ENCODE measurements around the gene LRRC73. TPM values are rescaled to one million over a fixed set of nuclear protein-coding genes. Genes with fewer than 3 reads are reported as not detected.
"Not testable (repeated sequence)": the region's sequence is repeated elsewhere in the genome, so short reads cannot be mapped to it uniquely, and the experiment has no call there.

The LRRC73 gene
- polyA plus RNA-seq (ENCODE audit: insufficient read length in 10 of 10), result under 1 TPM; 0.10 to 0.26 (median 0.15) TPM
- long read RNA-seq, donor 1, result 0 reads
- long read RNA-seq, donor 2, result 0 reads
- long read RNA-seq, donor 3, result 0 reads
- long read RNA-seq, donor 4, result 0 reads
- long read RNA-seq, donor 5, result 0 reads
- long read RNA-seq, donor 6, result 0 reads
- long read RNA-seq, donor 7, partial matches to known transcripts, result 0 of 1 reads
- long read RNA-seq, donor 7, other reads (novel, unspliced or antisense), result 0 of 1 reads
- long read RNA-seq, donor 8, result 0 reads
- long read RNA-seq, donor 9, result 0 reads

- peak; percentile 62 to 93 (median 82) for DNase-seq
These were observed at the start of gene LRRC73 for GRCh38 chr6:43509984-43510826. TSS of gene LRRC73 (minus strand) at chr6:43510346. CDS start at chr6:43509785, 561 bp downstream.

GRCh38 chr6:43559328-43559727, 49.2 kb upstream of the LRRC73 start:
- no peak for DNase-seq

- not testable (repeated sequence) for DNase-seq
These were observed 47.5 kb upstream of the LRRC73 start for GRCh38 chr6:43557620-43558019.

GRCh38 chr6:43547222-43547621, 37.1 kb upstream of the LRRC73 start:
- DNase-seq, result no peak

- DNase-seq, result no peak
These were observed 34.3 kb upstream of the LRRC73 start for GRCh38 chr6:43544461-43544860.

GRCh38 chr6:43541774-43542471, 31.8 kb upstream of the LRRC73 start:
- no peak for DNase-seq

- DNase-seq, result no peak
These were observed 30.4 kb upstream of the LRRC73 start for GRCh38 chr6:43540507-43540906.

GRCh38 chr6:43539409-43539808, 29.3 kb upstream of the LRRC73 start:
- not testable (repeated sequence) for DNase-seq

- not testable (repeated sequence) for DNase-seq
These were observed 28.8 kb upstream of the LRRC73 start for GRCh38 chr6:43538986-43539385.

GRCh38 chr6:43532201-43532600, 22.1 kb upstream of the LRRC73 start:
- no peak for DNase-seq

- no peak for DNase-seq
These were observed 14.4 kb upstream of the LRRC73 start for GRCh38 chr6:43524483-43524961.

GRCh38 chr6:43523284-43523683, 13.1 kb upstream of the LRRC73 start:
- DNase-seq, result no peak

- DNase-seq, result no peak
These were observed 12.6 kb upstream of the LRRC73 start for GRCh38 chr6:43522547-43523261.

- no peak for DNase-seq
These were observed 11.7 kb upstream of the LRRC73 start for GRCh38 chr6:43521836-43522235.

GRCh38 chr6:43520097-43520496, 10.0 kb upstream of the LRRC73 start:
- DNase-seq, result no peak

- no peak for DNase-seq
These were observed 7.6 kb upstream of the LRRC73 start for GRCh38 chr6:43517505-43518357.

- DNase-seq, result peak; percentile 97 to 99 (median 98)
These were observed 6.8 kb upstream of the LRRC73 start, which contains the start of the genes POLR1C and YIPF3 for GRCh38 chr6:43516697-43517504. TSS of gene POLR1C (plus strand) at chr6:43517089. CDS start at chr6:43517110, 21 bp downstream. TSS of gene YIPF3 (minus strand) at chr6:43516926. CDS start at chr6:43516807, 119 bp downstream.

GRCh38 chr6:43516367-43516696, 6.2 kb upstream of the LRRC73 start:
- DNase-seq, result no peak

- no peak for DNase-seq
These were observed 5.7 kb upstream of the LRRC73 start for GRCh38 chr6:43515808-43516207.
